Stimulated activated CD4-positive, alpha-beta T cell treated with anti-CD3 and anti-CD28 coated beads, Interleukin-12 subunit alpha, Interleukin-12 subunit beta, amount 100 ng/mL, for 24 hours (primary cell): ENCODE results near the gene CREB5.
"Not testable (repeated sequence)": the region's sequence is repeated elsewhere in the genome, so short reads cannot be mapped to it uniquely, and the experiment has no call there.

Source experiments
- DNase-seq, 2 experiments: peaks; one replicate each; pipeline ENCODE4 v3.0.0-alpha.2; 2020; ENCODE audit warnings: low read depth in 2 of 2

CREB5 gene

GRCh38 chr7:28811008-28811407 lies 398.7 kb downstream of the CREB5 start:
- no peak for DNase-seq

GRCh38 chr7:28811701-28812430 lies 399.5 kb downstream of the CREB5 start:
- no peak for DNase-seq

- no peak for DNase-seq
Observed at GRCh38 chr7:28812616-28813015, 400.3 kb downstream of the CREB5 start.

- DNase-seq: no peak
Observed at GRCh38 chr7:28813243-28813962, 401.1 kb downstream of the CREB5 start.

- no peak for DNase-seq
Observed at GRCh38 chr7:28815369-28815927, 403.1 kb downstream of the CREB5 start.

- DNase-seq: no peak
Observed at GRCh38 chr7:28815928-28816373, 403.6 kb downstream of the CREB5 start.

GRCh38 chr7:28818996-28819395 lies 406.7 kb downstream of the CREB5 start:
- DNase-seq: no peak

GRCh38 chr7:28823582-28823981 lies 411.3 kb downstream of the CREB5 start:
- DNase-seq: no peak

- not testable (repeated sequence) for DNase-seq
Observed at GRCh38 chr7:28825817-28826448, 413.6 kb downstream of the CREB5 start.

GRCh38 chr7:28830846-28831245 lies 418.5 kb downstream of the CREB5 start:
- no peak for DNase-seq

GRCh38 chr7:28832669-28833068 lies 420.4 kb downstream of the CREB5 start:
- no peak for DNase-seq

GRCh38 chr7:28835800-28836199 lies 423.5 kb downstream of the CREB5 start:
- no peak for DNase-seq

- no peak for DNase-seq
Observed at GRCh38 chr7:28836716-28837115, 424.4 kb downstream of the CREB5 start.

- no peak for DNase-seq
Observed at GRCh38 chr7:28837216-28837615, 424.9 kb downstream of the CREB5 start.

GRCh38 chr7:28840592-28840995 lies 428.3 kb downstream of the CREB5 start:
- no peak for DNase-seq

- no peak for DNase-seq
Observed at GRCh38 chr7:28841766-28842165, 429.4 kb downstream of the CREB5 start.

GRCh38 chr7:28842769-28843295 lies 430.5 kb downstream of the CREB5 start:
- no peak for DNase-seq

- no peak for DNase-seq
Observed at GRCh38 chr7:28845106-28845505, 432.8 kb downstream of the CREB5 start.

- no peak for DNase-seq
Observed at GRCh38 chr7:28847176-28847575, 434.9 kb downstream of the CREB5 start.

GRCh38 chr7:28847681-28848080 lies 435.4 kb downstream of the CREB5 start:
- DNase-seq: no peak

GRCh38 chr7:28848906-28849305 lies 436.6 kb downstream of the CREB5 start:
- no peak for DNase-seq

- no peak for DNase-seq
Observed at GRCh38 chr7:28850699-28851098, 438.4 kb downstream of the CREB5 start.
